HL-60 (cell line): ENCODE measurements around the gene SWAP70.

Experiments
- DNase-seq, 2 experiments: peaks; one replicate each; pipeline ENCODE4 v3.0.0-alpha.2; 2010 to 2020; ENCODE audit warnings: low read depth in 1 of 2, low spot score in 1 of 2
- H3K27ac ChIP-seq: fragments of 250-450 bp; sonication (Bioruptor Pico); replicated peaks from 2 replicates; pipeline ENCODE4 v1.5.1; 2020; ENCODE audit warnings: mild to moderate bottlenecking, moderate library complexity
- H3K27me3 ChIP-seq: fragments of 250-450 bp; sonication (Bioruptor Pico); 2 replicates; pipeline ENCODE4 v1.5.1; 2021; ENCODE audit warnings: mild to moderate bottlenecking, moderate library complexity; ENCODE audit not compliant: insufficient read depth, poor library complexity, severe bottlenecking
- H3K4me3 ChIP-seq: replicated peaks from 2 replicates; pipeline ENCODE4 v1.5.1; 2011; ENCODE audit warnings: mild to moderate bottlenecking, control low read depth, low read length; ENCODE audit not compliant: insufficient read depth
- GABPA ChIP-seq: IDR thresholded peaks from 2 replicates; pipeline ENCODE4 v1.6.1; 2012; ENCODE audit warnings: low read depth
- POLR2AphosphoS5 ChIP-seq: IDR thresholded peaks from 2 replicates; pipeline ENCODE4 v1.6.1; 2012; ENCODE audit warnings: low read depth
- REST ChIP-seq: IDR thresholded peaks from 2 replicates; pipeline ENCODE4 v1.6.1; 2012; ENCODE audit warnings: low read depth; ENCODE audit not compliant: insufficient replicate concordance
- SPI1 ChIP-seq: IDR thresholded peaks from 2 replicates; pipeline ENCODE4 v1.6.1; 2012; ENCODE audit warnings: low read depth, mild to moderate bottlenecking, borderline replicate concordance
- TF ChIP-seq, protein P1 (sequence below): IDR thresholded peaks from one replicate; pipeline ENCODE4 v1.5.1; 2011; ENCODE audit warnings: low read length, control low read depth, inconsistent platforms; ENCODE audit not compliant: insufficient read depth

The SWAP70 gene

DNA sequence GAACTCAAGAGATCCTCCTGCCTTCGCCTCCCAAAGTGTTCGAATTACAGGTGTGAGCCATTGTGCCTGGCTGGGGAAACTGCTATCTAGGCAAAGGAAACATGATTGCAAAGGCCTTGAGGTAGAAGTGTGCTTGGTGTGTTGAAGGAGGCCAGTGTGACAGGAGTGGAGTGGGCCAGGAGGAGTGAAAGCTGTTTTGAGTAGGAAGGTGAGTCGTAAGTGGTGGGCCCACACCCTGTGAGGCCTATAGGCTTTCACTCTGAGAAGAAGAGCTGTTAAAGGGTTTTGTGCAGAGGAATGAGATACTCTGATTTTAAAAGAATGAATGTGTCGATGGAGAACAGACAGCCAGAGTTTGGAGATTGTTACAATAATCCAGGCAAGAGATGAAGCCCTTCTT lies 47.0 kb upstream of the SWAP70 start:
- no peak for TF ChIP-seq REST
- TF ChIP-seq, protein P1, sequence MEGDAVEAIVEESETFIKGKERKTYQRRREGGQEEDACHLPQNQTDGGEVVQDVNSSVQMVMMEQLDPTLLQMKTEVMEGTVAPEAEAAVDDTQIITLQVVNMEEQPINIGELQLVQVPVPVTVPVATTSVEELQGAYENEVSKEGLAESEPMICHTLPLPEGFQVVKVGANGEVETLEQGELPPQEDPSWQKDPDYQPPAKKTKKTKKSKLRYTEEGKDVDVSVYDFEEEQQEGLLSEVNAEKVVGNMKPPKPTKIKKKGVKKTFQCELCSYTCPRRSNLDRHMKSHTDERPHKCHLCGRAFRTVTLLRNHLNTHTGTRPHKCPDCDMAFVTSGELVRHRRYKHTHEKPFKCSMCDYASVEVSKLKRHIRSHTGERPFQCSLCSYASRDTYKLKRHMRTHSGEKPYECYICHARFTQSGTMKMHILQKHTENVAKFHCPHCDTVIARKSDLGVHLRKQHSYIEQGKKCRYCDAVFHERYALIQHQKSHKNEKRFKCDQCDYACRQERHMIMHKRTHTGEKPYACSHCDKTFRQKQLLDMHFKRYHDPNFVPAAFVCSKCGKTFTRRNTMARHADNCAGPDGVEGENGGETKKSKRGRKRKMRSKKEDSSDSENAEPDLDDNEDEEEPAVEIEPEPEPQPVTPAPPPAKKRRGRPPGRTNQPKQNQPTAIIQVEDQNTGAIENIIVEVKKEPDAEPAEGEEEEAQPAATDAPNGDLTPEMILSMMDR, result no peak
- TF ChIP-seq SPI1, result no peak
- H3K27ac ChIP-seq, result no peak overlapping the region
- H3K27me3 ChIP-seq, result no peaks in the 10 kb centered on the region
- no peak for DNase-seq
- H3K4me3 ChIP-seq, result no peak overlapping the region

GRCh38 chr11:9617940-9618339 lies 45.9 kb upstream of the SWAP70 start:
- TF ChIP-seq, protein P1, result no peak
- TF ChIP-seq REST, result no peak
- no peak for TF ChIP-seq SPI1
- TF ChIP-seq GABPA, result no peak
- no peak for TF ChIP-seq POLR2AphosphoS5
- Histone ChIP-seq H3K27me3 (no peaks in the 10 kb centered on the region), H3K27ac (no peak overlapping the region), H3K4me3 (no peak overlapping the region)
- no peak for DNase-seq

DNA sequence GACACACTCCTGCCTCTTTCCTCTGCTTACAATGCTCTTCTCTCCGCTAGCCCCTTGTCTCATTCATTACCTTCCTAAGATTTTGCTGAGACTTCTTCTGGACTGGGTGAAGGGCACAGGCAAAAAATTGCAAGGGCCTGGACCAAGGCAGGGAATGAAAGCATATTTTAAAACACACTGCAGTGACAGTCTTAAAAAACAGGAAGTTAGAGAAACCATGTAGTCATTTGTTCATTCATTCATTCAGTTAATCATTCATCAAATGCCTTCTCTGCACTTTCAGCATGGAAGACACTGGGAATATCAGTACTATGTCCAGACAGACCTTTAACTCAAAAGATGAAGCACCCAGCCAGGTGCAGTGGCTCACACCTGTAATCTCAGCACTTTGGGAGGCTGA lies 44.9 kb upstream of the SWAP70 start:
- Histone ChIP-seq H3K27me3 (no peaks in the 10 kb centered on the region), H3K4me3 (no peak overlapping the region), H3K27ac (no peak overlapping the region)
- no peak for DNase-seq
- no peak for TF ChIP-seq GABPA
- no peak for TF ChIP-seq REST
- no peak for TF ChIP-seq POLR2AphosphoS5
- TF ChIP-seq, protein P1, result no peak
- TF ChIP-seq SPI1, result no peak
